Activated T-cell treated with anti-CD3 and anti-CD28 coated beads, Interleukin-2, amount 50 U/mL, for 1 hour (primary cell): ENCODE measurements around the gene HDAC4.

ENCODE experiments used
- DNase-seq: peaks from one replicate; pipeline ENCODE4 v3.0.0-alpha.2; 2020

The HDAC4 gene

DNA sequence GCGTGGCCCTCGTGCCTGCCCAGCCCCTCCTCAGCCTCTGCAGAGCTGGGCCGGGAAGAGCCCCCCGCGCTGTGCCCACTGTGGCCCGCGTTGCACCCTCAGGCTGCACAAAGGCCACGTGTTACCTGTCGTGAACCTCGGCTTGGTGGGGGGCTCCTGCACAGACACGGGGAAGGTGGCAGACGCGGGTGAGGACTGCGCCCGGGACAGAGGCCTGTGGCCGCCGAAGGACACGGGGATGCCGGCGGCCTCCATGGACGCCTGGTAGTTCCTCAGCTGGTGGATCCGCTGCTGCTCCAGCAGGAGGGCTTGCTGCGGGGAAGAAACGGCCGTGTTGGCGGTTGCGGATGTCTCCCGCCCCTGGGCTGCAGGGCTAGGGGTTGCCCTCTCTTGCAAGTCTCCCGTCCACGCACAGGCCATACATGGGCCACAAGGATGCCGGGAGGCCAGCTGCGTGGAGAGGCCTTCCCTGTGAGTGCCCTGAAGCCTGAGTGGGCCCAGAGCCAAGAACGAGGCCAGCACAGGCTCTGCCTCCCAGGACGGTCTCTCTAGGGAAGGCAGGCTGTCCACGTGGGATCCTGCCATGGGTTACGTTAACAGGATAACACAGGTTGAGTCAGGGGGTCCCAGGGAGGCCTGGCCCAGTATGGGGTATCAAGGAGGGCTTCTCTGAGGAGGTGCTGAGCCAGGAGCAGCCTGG, 289.3 kb downstream of the HDAC4 start:
- no peak for DNase-seq

DNA sequence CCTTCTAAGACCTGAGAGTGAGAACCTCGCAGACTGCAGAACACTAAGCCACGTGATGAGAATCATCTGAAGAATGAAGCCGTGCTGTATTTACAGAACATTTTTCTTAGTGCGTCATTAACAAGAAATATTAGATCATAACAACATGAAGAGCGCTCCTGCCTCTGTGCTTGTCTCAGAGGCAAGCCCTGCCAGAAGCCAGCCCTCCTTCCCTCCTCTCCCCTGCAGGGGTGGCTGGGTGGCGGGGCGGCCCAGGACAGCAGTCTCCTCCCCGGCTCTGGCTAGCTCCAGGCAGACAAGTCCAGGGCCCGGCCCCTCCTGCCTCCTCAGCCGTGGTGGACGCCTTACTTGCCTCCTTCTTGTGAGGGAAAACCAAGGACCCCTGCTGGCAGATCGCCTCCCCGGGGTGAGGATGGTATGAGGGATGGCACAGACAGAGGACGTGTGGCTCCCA, 290.2 kb downstream of the HDAC4 start:
- DNase-seq, result no peak

DNA sequence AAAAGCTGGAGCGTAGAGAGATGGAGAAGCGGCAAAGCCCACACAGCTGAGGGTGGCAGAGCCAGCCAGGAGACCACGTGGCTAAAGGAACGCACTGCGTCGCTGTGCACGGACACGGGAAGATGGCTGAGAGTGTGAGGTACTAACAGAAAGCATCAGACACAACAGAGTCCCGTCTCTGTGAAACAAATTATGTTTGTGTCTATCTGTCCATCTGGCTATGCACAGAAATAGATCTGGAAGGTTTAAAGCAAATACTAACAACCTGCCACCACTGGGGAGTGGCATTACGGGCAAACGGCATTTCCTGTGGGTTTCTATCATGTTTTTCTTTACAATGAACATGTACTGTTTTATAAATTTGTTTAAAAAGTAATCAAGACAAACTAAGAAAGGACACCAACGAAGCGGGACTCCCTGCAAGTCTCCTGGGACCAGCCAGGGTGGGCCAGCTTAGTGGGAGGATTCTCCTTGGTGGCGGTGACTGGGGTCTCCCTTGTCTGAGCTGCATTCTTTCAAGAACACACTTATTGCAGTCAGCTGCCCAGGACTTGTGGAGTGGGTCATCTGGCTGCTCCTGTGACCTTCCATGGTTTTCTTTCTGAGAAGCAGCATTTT, 290.8 kb downstream of the HDAC4 start:
- no peak for DNase-seq

DNA sequence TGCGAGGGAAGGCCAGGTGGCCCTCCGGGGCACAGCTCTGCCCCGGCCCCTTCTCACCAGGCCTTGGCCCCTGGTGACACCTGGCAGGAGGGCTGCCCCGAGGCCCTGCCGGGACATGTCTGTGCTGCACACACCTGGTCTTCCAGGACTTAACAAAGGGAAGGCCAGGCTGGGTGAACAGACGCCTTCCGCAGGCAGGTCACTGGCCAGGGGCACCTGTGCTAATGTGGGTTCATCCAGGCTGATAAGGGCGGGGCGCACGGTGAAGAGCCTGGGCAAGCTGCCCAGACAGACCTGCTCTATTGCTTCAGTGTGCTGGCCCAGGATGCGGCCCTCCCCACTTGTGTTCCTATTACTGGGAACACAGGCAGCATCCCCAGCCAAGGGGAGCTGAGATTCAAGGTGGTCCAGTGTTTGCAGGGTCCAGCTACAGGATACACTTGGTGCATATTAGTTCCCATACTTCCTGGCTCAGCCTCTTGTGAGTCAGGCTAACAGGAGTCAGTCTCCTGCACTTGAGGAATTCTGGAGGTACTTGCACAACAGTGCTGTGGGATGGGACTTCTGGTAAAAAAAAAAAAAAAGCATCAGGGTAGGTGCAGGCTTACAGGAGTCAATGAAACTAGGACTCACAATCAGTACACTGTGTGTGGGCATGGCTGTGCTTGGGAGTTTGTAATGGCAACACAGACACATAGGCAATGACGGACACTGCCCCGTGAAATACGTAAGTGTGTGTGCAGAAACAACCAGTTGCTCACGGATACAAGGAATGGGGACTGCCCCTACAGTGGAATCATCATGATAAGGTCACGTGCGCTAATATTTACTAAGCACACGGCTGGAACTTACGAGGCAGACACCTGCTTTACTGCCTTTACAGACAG, 291.5 kb downstream of the HDAC4 start:
- DNase-seq, result no peak

DNA sequence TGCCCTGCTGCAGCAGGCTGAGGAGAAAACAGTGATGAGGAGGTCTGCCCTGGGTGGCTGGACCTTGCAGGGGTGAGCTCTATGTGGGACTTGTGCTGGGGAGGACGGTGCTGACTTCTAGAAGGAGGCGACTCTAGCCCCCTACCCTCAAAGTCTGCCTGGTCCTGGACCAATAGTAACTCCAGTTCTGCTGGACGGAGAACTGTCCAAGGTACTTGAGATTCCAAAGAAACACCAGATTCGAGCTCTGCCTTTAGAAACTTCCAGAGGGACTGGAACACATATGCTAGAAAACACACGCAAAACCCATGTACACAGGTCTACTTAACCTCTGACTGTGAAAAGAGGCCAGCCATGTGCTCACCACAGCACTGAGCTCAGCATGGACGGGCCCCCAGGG, 292.4 kb downstream of the HDAC4 start:
- DNase-seq, result no peak

DNA sequence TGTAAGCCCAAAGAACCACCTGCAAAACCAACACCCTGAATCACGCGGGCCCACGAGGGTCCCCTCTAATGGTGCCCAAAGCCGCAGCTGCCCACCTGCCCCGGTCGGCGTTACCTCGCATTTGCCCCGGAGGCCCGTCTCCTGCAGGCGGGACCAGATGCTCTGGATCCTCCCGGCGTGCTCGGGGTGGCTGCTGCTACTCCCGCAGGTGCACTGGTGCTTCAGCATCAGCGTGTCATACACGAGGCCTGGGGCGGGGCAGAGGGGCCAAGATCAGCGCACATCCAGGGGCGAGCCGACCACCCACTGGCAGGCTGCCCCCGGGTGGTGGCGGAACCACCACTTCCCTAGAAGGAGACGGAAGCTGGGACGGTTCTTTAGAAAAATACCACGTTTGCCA, 292.9 kb downstream of the HDAC4 start:
- DNase-seq, result no peak

DNA sequence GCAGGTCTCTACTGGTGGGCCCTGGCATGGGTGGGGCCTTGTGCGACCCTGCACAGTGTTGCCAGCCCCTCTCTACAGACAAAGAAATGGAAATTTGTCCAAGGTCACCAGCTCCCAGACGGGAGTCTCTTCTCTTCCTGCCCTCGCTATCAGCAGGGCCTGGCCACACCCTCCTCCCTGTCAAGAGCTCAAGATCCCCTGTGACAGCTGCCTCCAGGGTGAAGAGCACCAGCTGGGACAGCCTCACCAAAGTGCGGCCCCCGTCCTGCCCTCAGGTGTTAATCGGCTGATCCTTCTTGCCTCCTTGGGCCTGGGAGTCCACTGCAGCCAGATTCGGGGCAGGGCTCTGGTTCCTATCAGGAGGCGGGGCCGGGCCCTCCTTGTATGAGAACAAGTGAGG, 293.9 kb downstream of the HDAC4 start:
- no peak for DNase-seq

DNA sequence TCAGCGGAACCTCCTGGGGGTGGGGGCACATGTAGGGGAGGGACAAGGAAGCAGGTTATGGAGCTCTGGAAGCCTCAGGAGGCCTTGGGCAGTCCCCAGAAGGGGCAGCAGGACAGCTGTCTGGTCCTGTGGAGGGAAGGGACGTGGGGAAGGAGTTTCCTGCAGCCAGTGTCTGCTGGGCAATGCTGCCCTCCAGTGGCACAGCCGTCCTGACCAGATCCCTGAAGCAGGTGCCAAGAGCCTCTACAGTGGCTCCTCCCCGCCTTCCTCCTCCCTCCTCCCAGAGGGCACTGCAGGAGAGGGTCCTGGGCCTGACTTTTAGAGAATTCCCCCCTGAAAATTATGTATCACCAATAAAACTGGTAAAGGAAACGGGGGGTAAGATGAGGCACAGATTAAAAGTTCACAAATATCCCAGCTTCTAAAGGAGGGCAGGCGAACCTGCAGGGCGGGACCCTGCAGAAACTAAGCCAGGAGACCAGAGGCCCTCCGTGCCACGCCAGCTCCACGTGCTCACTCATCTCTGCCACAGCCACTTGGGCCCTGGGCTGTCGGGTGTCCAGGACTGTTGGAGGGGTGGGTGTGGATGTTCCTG, 294.4 kb downstream of the HDAC4 start:
- no peak for DNase-seq

DNA sequence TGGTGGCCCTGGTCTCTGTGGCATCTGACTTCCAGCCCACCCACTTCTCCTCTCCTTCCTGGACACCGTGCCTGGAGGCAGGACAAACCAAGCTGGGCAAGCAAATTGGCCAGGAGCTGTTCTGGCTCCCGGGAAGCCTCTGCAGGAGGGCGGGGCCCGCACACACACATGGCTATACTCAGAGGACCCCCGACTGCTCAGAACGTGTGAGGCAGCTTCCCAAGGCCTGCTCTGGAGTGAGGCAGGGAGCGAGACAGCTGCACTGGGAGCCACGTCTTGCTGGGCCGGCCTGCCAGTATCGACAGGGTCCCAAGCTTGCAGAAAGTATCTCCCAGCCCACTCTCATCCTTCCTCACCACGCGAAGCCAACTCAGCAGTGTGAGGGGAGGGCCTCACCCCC, 295.6 kb downstream of the HDAC4 start:
- no peak for DNase-seq

DNA sequence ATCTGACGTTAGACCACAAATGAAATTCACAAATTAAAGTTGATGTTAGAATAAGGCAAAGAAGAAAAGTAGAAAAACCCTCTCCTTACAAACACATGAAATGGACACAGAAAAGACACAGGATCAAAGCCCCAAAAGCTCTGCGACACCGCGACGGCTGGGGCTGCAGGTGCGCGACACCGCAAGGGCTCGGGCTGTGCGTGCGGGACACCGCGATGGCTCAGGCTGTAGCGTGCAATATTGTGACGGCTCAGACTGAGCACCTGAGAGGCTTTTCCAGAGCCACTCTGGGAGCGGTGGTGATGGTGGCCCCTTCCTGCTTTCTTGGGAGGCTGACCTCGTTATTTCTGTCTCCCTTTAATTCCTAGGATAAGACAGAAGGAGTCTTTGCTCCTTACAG, 296.0 kb downstream of the HDAC4 start:
- DNase-seq, result no peak

DNA sequence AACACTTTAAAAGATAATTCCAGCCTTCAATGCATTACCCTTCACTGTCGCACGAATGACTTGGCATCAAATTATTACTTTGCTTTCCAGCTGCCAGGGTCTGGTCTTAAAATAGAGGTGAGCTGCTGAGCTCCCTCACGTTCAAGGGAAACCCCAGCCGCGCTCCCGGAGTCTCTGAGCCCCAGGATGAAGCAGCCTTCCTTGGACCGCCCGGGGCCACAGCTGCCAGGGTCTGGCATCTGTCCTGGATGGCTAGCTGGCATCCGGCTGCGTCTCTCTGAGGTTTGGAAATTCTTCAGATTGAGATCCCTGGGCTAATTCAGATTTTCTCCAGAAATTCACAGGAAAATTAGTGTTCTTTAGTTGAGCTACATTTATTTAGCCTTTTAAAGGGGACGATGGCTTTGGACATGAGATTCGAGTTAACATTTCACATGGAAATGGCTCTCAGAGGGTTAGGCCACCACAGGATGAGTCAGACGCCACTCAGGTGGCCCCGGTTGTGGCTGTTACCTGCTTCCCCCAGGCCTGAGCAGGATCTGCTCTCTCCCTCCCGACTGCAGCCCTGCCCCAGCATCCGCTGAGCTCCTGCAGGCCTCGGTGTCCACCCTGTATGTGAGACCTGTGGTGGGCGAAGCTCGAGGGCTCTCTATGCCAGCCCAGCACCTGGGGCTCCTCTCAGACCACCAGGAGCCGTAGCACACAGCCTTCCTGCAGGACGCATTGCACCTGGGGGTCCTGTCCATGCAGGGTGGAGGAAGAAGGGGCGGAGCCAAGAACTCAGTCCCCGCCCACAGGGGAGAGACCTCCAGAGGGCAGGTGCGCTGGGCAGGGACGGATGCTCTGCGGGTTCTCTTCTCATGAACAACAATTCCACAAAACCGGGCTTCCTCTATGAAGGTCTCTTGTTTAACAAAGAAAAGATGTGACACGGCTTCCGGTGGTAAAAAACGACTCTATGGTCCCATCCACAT, 297.4 kb downstream of the HDAC4 start:
- DNase-seq, result no peak

DNA sequence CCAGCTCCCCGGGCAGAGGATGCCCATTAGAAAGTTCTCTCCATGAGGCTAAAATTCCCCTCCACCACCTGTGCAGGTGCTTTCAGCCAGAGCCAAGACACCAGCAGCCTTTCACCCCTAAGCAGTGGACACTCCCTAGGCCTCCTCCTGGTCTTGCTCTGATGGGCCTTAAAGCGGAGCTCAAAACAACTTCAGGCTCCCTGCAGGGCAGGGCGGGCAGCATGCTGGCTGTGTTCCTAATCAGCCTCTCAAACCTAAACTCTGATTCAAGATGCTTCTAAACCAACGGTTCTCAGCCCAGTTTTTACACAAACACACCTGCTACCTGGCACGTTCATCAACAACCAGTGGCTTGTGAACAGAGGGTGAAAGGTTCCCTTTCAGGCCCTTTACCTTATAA, 298.6 kb downstream of the HDAC4 start:
- DNase-seq, result no peak

DNA sequence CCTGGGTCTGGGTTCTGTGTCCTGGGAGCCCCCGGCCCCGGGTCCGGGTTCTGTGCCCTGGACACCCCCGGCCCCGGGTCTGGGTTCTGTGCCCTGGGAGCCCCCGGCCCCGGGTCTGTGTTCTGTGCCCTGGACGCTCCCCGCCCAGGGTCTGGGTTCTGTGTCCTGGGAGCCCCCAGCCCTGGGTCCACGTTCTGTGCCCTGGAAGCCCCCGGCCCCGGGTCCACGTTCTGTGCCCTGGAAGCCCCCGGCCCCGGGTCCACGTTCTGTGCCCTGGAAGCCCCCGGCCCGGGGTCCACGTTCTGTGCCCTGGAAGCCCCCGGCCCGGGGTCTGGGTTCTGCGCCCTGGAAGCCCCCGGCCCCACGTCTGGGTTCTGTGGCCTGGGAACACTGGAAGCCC, 299.0 kb downstream of the HDAC4 start:
- no peak for DNase-seq

DNA sequence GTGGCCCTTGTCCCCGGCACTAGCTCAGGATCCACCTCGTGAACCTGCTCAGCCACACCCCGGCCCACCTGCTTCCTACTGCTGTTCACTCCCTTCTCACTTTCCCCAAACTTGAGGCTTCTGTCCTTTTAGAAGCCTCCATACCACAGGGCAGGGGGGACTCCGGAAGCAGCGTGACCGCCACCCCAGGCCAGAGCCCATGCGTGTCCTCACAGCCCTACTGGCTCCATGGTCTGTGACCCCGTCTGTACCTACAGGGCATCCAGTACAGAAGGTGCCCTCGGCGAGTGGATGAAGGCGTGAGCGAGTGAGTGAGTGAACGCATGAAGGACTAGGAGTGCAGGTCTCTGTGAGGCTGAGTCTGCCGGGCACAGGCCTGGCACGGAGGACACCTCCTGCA, 299.7 kb downstream of the HDAC4 start:
- no peak for DNase-seq

DNA sequence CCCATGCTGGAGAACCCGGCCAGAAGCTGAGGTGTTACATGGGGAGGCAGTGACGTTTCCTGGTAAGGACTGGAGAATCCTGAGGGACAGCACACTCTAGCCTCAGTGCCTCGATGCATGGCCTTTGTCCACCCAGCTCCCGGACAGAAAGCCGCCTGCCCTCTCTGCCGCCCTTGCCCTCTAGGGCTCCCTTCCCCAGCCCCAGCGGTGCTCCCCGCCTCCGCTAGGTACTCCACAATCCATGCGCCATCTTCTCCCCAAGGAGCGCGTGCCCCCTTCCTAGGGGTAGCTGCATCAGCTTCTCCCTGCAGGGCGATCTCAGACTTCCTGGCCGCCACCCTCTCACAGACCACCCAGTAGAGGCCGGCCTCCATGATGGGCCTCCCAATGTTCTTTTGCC, 301.3 kb downstream of the HDAC4 start:
- DNase-seq, result no peak

DNA sequence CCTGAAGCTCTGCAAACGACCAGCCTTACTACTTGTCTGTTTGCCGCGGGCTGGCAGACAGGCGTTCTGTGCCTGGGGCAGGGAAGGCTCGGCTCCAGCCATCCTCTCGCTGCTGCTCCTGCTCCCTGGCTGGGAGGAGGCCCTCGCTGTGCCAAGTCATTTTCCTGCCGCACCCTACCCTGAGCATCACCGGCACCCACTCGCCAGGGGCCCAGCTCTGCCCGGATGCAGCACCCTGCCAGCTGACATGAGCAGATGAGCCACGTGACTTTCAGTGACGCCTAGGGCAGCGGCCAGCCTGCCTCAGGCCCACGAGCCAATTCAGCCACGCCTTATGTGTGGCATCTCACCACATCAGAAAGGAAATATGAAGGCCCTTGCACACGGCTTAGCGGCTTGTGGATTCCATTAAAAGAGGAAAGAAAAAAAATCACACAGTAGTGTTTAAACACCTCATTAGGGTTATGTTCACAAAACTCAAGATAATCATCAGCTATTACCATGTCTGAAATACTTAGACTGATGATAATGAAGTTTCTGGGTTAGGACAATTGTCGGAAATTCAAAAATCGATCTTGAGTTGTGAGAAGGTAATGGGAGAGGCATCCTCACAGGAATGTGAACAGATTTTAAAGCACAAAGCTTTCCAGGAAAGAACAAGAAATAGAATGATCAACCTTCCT, 302.4 kb downstream of the HDAC4 start:
- no peak for DNase-seq

DNA sequence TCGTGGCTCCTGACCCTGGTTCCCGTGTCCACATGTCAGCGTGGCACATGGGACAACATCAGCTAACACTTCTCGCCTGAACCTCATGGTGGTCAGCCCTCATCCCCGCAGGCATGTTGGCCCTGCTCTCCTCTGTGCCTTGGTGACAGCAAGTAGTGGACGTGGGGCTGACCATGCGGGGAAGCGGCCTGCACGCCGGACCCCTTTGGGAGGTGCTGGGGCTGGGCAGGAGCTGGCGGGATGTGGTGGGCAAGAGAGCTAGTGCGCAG, 303.5 kb downstream of the HDAC4 start:
- DNase-seq, result no peak

DNA sequence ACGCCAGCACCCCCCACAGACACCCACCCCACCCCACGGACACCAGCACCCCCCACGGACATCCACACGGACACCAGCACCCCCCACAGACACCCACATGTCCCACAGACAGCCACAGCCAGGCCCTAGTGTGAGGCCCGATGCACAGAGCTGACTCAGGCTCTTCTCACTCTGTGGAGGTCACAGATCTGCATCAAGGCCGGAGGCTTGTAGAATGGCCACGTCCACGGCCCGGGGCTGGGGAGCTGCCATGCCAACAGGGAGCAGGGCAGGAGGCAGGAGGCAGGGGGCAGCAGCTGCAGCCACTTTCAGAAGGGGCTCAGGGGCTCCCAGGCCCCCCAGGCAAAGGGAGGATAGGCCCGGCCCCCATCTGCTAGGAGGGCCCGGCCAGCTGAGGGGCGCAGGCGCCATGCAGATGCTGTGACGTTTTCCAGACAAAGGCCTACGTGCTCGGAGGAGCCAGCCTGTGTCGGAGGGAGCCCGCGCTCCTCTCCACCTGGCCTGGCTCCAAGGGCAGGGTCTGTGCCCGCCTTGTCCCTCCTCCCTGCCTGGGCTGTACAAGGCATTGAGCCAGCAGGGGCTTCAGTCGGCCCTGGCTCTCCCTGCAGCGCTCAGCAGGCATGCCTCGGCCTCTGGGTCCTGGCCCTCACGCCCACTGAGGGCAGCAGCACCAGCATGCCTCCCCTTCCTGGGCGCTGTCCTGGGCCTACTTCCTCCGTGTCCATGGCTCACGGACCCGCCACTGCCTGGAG, 304.0 kb downstream of the HDAC4 start:
- DNase-seq, result no peak

DNA sequence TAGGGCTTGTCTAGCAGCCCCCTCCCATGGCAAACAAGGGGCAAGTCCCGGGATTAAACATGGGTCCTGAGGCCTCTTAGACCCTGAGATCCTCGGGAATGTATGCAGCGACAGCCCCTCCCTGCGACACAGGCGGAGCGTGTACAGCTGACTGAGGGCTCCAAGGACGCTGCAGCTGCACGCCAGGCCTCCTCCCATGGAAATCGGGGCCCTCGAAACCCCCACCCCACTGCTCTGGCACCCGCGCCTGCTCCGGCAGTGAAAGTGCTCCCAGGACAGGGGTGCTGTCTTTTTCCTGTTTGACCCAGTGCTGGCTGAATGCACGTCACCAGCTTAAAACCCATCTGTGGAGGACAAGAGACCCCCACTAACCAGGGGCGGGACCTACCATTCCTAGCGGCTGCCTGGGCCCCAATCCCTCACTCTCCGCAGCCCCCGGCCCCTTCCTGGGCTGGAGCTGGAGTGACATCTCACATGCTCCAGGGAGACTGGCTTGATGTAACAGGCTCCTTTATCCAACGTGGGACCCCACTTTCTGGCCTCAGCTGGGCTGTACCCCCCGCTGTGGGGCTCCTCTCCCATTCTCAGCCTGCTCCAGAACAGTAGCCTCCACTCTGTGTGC, 305.2 kb downstream of the HDAC4 start:
- DNase-seq, result no peak

DNA sequence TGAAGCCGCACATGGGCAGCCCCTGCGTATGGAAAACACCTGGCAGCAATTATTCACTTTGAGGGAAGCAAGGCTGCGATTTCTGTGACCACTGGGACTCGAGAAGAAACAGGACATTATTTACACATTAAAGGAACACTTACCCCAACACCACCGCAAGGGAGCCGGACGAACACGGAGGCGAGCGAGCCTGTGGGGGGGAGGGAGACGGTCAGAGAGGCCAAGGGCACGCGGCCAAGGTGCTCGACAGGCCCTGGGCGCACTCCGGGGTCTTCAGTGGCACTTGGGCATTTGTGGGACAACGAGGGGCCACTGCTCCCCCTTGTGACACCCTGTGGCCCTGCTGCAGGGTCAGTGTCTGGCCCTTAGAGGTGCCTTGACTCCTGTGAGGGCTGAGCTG, 306.0 kb downstream of the HDAC4 start:
- no peak for DNase-seq

DNA sequence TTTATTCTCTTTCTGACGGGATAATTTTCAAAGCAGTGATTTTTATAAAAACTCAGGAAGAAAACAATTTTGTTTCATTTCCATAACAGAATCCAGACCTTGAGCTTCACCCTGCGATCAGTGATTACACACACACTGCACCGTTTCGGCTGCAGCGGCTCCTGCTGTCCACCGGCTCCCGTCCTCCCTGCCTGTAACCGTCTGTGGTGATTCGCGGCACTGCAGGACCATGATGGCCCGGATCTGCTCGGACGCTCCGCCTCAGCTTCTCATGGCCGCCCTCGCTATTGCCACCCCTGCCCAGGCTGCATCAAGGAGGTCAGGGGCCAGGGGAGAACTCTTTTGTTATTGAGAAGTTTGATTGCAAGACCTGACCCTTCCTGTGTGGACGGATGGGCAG, 306.9 kb downstream of the HDAC4 start:
- DNase-seq, result no peak
